ENCODE results near the gene PHACTR1. TPM values are rescaled to one million over a fixed set of nuclear protein-coding genes. Genes with fewer than 3 reads are reported as not detected.

PHACTR1 gene
- total RNA-seq, 2 experiments from 2014 or later, result 1.3 to 2.3 TPM

- Histone ChIP-seq H3K27me3 (ENCODE audit: control insufficient read depth in 1 of 2, insufficient read depth in 2 of 2, low read length in 2 of 2) (peaks cover 0 to 2% of the 10 kb centered on the region in 2 experiments), H3K9me3 (ENCODE audit: control insufficient read depth in 1 of 2, insufficient read depth in 1 of 2, low read length in 2 of 2) (no peaks in the 10 kb centered on the region), H3K27ac (ENCODE audit: low read depth in 1 of 2, low read length in 2 of 2) (no peak overlapping the region), H3K36me3 (ENCODE audit: insufficient read depth, low read length) (no peaks in the 10 kb centered on the region), H3K4me3 (ENCODE audit: low read length) (no peak overlapping the region), H3K4me1 (ENCODE audit: insufficient read depth, low read length) (no peaks in the 10 kb centered on the region)
- CTCF ChIA-PET, result interaction anchor here (0.6 kb wide), 1 partner anchor 65 kb away, joined by 3 read pairs; no protein-coding TSS in a partner anchor
- Mint-ChIP-seq H3K27ac (no peak overlapping the region), H3K9me3 (peaks cover 5% of the 10 kb centered on the region), H3K4me3 (no peak overlapping the region), H3K4me1 (ENCODE audit: low read depth) (no peaks in the 10 kb centered on the region), H3K27me3 (no peaks in the 10 kb centered on the region), H3K36me3 (ENCODE audit: low read depth) (no peaks in the 10 kb centered on the region)
- DNase-seq (no peak), ATAC-seq (ENCODE audit: poor library complexity) (no peak)
- TF ChIP-seq CTCF (IDR thresholded peaks at IDR 0.05), result no peak
- intact Hi-C loops (cut with DNase I, micrococcal nuclease), result no loop called here
- POLR2A ChIA-PET, result no interaction called here
These were observed 531.1 kb downstream of the PHACTR1 start for GRCh38 chr6:13247627-13248026.

GRCh38 chr6:13248053-13248452 is 531.5 kb downstream of the PHACTR1 start:
- intact Hi-C loops (cut with DNase I, micrococcal nuclease), result no loop called here
- Histone ChIP-seq H3K27ac (ENCODE audit: low read depth in 1 of 2, low read length in 2 of 2) (no peak overlapping the region), H3K36me3 (ENCODE audit: insufficient read depth, low read length) (no peaks in the 10 kb centered on the region), H3K4me3 (ENCODE audit: low read length) (no peak overlapping the region), H3K9me3 (ENCODE audit: control insufficient read depth in 1 of 2, insufficient read depth in 1 of 2, low read length in 2 of 2) (no peaks in the 10 kb centered on the region), H3K4me1 (ENCODE audit: insufficient read depth, low read length) (no peaks in the 10 kb centered on the region), H3K27me3 (ENCODE audit: control insufficient read depth in 1 of 2, insufficient read depth in 2 of 2, low read length in 2 of 2) (peaks cover 0 to 2% of the 10 kb centered on the region in 2 experiments)
- Mint-ChIP-seq H3K36me3 (ENCODE audit: low read depth) (no peaks in the 10 kb centered on the region), H3K4me3 (no peak overlapping the region), H3K27me3 (no peaks in the 10 kb centered on the region), H3K4me1 (ENCODE audit: low read depth) (no peaks in the 10 kb centered on the region), H3K9me3 (peaks cover 5% of the 10 kb centered on the region), H3K27ac (no peak overlapping the region)
- DNase-seq, result no peak
- POLR2A ChIA-PET, result no interaction called here
- no peak for ATAC-seq (ENCODE audit: poor library complexity)
- TF ChIP-seq CTCF (IDR thresholded peaks at IDR 0.05), result no peak
- CTCF ChIA-PET, result interaction anchor here (0.6 kb wide), 1 partner anchor 384 kb away, joined by 3 read pairs; no protein-coding TSS in a partner anchor

GRCh38 chr6:13248584-13248985 is 532.0 kb downstream of the PHACTR1 start:
- ATAC-seq (ENCODE audit: poor library complexity) (no peak), DNase-seq (no peak)
- Mint-ChIP-seq H3K4me3 (no peak overlapping the region), H3K36me3 (ENCODE audit: low read depth) (no peaks in the 10 kb centered on the region), H3K4me1 (ENCODE audit: low read depth) (no peaks in the 10 kb centered on the region), H3K9me3 (peaks cover 5% of the 10 kb centered on the region), H3K27ac (no peak overlapping the region), H3K27me3 (no peaks in the 10 kb centered on the region)
- Histone ChIP-seq H3K4me3 (ENCODE audit: low read length) (no peak overlapping the region), H3K27me3 (ENCODE audit: control insufficient read depth in 1 of 2, insufficient read depth in 2 of 2, low read length in 2 of 2) (peaks cover 0 to 2% of the 10 kb centered on the region in 2 experiments), H3K27ac (ENCODE audit: low read depth in 1 of 2, low read length in 2 of 2) (no peak overlapping the region), H3K36me3 (ENCODE audit: insufficient read depth, low read length) (no peaks in the 10 kb centered on the region), H3K9me3 (ENCODE audit: control insufficient read depth in 1 of 2, insufficient read depth in 1 of 2, low read length in 2 of 2) (no peaks in the 10 kb centered on the region), H3K4me1 (ENCODE audit: insufficient read depth, low read length) (no peaks in the 10 kb centered on the region)
- intact Hi-C loops (cut with DNase I, micrococcal nuclease), result no loop called here
- CTCF ChIA-PET, result interaction anchor here (0.6 kb wide), 1 partner anchor 384 kb away, joined by 3 read pairs; no protein-coding TSS in a partner anchor
- no peak for TF ChIP-seq CTCF (IDR thresholded peaks at IDR 0.05)
- POLR2A ChIA-PET, result no interaction called here

All from CD4-positive, alpha-beta T cell (primary cell).